CD8-positive, alpha-beta memory T cell (primary cell): ENCODE results near the gene LOXHD1. TPM values are rescaled to one million over a fixed set of nuclear protein-coding genes. Genes with fewer than 3 reads are reported as not detected.

Experiments
- CTCF ChIA-PET: fragments of 350-600 bp; sonication (Branson Sonifier 250); formaldehyde crosslinking; loops from one replicate; lab custom pipeline; 2021; ENCODE audit warnings: antibody characterized with exemption; lab: Charles Lee
- POLR2A ChIA-PET: fragments of 350-600 bp; sonication (Branson Sonifier 250); formaldehyde crosslinking; loops from one replicate; lab custom pipeline; 2021; ENCODE audit warnings: antibody characterized with exemption; lab: Charles Lee
- DNase-seq, 5 donors: peaks; one replicate each; pipeline versions ENCODE4 v3.0.0 to v3.0.0-alpha.2; 2020 to 2022; ENCODE audit warnings: mixed read lengths in 1 of 5
- H3K27ac ChIP-seq: one replicate; pipeline ENCODE4 v1.7.0; 2013; ENCODE audit warnings: low read depth, mild to moderate bottlenecking, low read length, moderate library complexity
- H3K27me3 ChIP-seq: 2 replicates; pipeline ENCODE4 v1.7.0; 2013; ENCODE audit warnings: low read length, mild to moderate bottlenecking; ENCODE audit not compliant: insufficient read depth, poor library complexity, severe bottlenecking
- H3K36me3 ChIP-seq: 2 replicates; pipeline ENCODE4 v1.7.0; 2013; ENCODE audit warnings: mild to moderate bottlenecking, low read length, moderate library complexity; ENCODE audit not compliant: insufficient read depth
- H3K4me1 ChIP-seq: 2 replicates; pipeline ENCODE4 v1.7.0; 2013; ENCODE audit warnings: mild to moderate bottlenecking, low read length, moderate library complexity; ENCODE audit not compliant: insufficient read depth
- H3K4me3 ChIP-seq: 2 replicates; pipeline ENCODE4 v1.7.0; 2013; ENCODE audit warnings: mild to moderate bottlenecking, low read length
- H3K9me3 ChIP-seq: 2 replicates; pipeline ENCODE4 v1.7.0; 2013; ENCODE audit warnings: mild to moderate bottlenecking, low read length
- H3K27ac Mint-ChIP-seq, 8 donors: one replicate each; pipeline ENCODE4 v1.8.0; 2020 to 2021; ENCODE audit warnings: mixed read lengths in 8 of 8, mild to moderate bottlenecking in 6 of 8, inconsistent platforms in 3 of 8, moderate library complexity in 3 of 8
- H3K27me3 Mint-ChIP-seq, 2 donors: one replicate each; pipeline ENCODE4 v1.8.0; 2020 to 2021; ENCODE audit warnings: mixed read lengths in 2 of 2, mild to moderate bottlenecking in 1 of 2, moderate library complexity in 1 of 2
- H3K36me3 Mint-ChIP-seq, 3 donors: one replicate each; pipeline ENCODE4 v1.8.0; 2020 to 2021; ENCODE audit warnings: mixed read lengths in 3 of 3, inconsistent platforms in 1 of 3, mild to moderate bottlenecking in 1 of 3
- H3K4me1 Mint-ChIP-seq, 3 donors: one replicate each; pipeline ENCODE4 v1.8.0; 2020 to 2021; ENCODE audit warnings: mixed read lengths in 3 of 3, inconsistent platforms in 1 of 3, mild to moderate bottlenecking in 1 of 3
- H3K4me3 Mint-ChIP-seq, 7 donors: one replicate each; pipeline ENCODE4 v1.8.0; 2020 to 2021; ENCODE audit warnings: mixed read lengths in 7 of 7, mild to moderate bottlenecking in 6 of 7, moderate library complexity in 4 of 7, inconsistent platforms in 2 of 7
- H3K9me3 Mint-ChIP-seq, 5 donors: one replicate each; pipeline ENCODE4 v1.8.0; 2020 to 2022; ENCODE audit warnings: mixed read lengths in 5 of 5, mild to moderate bottlenecking in 3 of 5, moderate library complexity in 2 of 5, inconsistent platforms in 1 of 5
- polyA plus RNA-seq: library from polyadenylated mRNA; unstranded; fragments of 300-500 nt; fragmentation: Illumina TruSeq; gene quantifications from one replicate; pipeline ENCODE4 v1.2.3, GENCODE V29; 2021
- total RNA-seq, 2 experiments: library from RNA; stranded (reverse); gene quantifications; one replicate each; pipeline ENCODE4 v1.2.3, GENCODE V29; 2021

The LOXHD1 gene
- total and polyA plus RNA-seq, 3 experiments from 2014 or later = not detected

- Mint-ChIP-seq H3K36me3 (no peaks in the 10 kb centered on the region), H3K9me3 (no peaks in the 10 kb centered on the region), H3K4me1 (peaks cover 6 to 11% (median 10%) of the 10 kb centered on the region in 3 donors), H3K27ac (no peak overlapping the region), H3K4me3 (no peak overlapping the region), H3K27me3 (peaks cover under 1 to 4% of the 10 kb centered on the region in 2 donors)
- no peaks in the 10 kb centered on the region for H3K27me3 ChIP-seq
- DNase-seq = no peak
- no peaks in the 10 kb centered on the region for H3K9me3 ChIP-seq
- H3K36me3 ChIP-seq = no peaks in the 10 kb centered on the region
- peaks cover 13% of the 10 kb centered on the region for H3K4me1 ChIP-seq
- ChIA-PET CTCF (no interaction called here), POLR2A (no interaction called here)
- no peak overlapping the region for H3K4me3 ChIP-seq
- no peak overlapping the region for H3K27ac ChIP-seq
These were observed 11.7 kb upstream of the LOXHD1 start for GRCh38 chr18:46668694-46669093.

GRCh38 chr18:46668135-46668534 lies 11.1 kb upstream of the LOXHD1 start:
- no peaks in the 10 kb centered on the region for H3K9me3 Mint-ChIP-seq
- no peak overlapping the region for H3K27ac Mint-ChIP-seq
- CTCF ChIA-PET = no interaction called here
- H3K36me3 Mint-ChIP-seq = no peaks in the 10 kb centered on the region
- Histone ChIP-seq H3K9me3 (no peaks in the 10 kb centered on the region), H3K27ac (no peak overlapping the region), H3K4me3 (no peak overlapping the region), H3K4me1 (peaks cover 13% of the 10 kb centered on the region), H3K36me3 (no peaks in the 10 kb centered on the region), H3K27me3 (no peaks in the 10 kb centered on the region)
- DNase-seq = no peak
- H3K4me1 Mint-ChIP-seq = peaks cover 6 to 11% (median 10%) of the 10 kb centered on the region in 3 donors
- POLR2A ChIA-PET = no interaction called here
- peaks cover 3 to 4% of the 10 kb centered on the region in 2 donors for H3K27me3 Mint-ChIP-seq
- no peak overlapping the region for H3K4me3 Mint-ChIP-seq

- H3K4me3 ChIP-seq = no peak overlapping the region
- no peaks in the 10 kb centered on the region for H3K36me3 Mint-ChIP-seq
- no peaks in the 10 kb centered on the region for H3K27me3 ChIP-seq
- H3K9me3 Mint-ChIP-seq = no peaks in the 10 kb centered on the region
- H3K27me3 Mint-ChIP-seq = peaks cover 2 to 7% of the 10 kb centered on the region in 2 donors
- no peak overlapping the region for H3K4me3 Mint-ChIP-seq
- no peak overlapping the region for H3K27ac ChIP-seq
- H3K4me1 Mint-ChIP-seq = no peaks in the 10 kb centered on the region
- no peaks in the 10 kb centered on the region for H3K9me3 ChIP-seq
- ChIA-PET POLR2A (no interaction called here), CTCF (interaction anchor here (9.4 kb wide), 1 partner anchor 490 kb away, joined by 88 read pairs; a partner anchor contains a TSS)
- no peaks in the 10 kb centered on the region for H3K36me3 ChIP-seq
- no peak for DNase-seq
- H3K27ac Mint-ChIP-seq = no peak overlapping the region
- H3K4me1 ChIP-seq = no peaks in the 10 kb centered on the region
These were observed 6.5 kb upstream of the LOXHD1 start for GRCh38 chr18:46663539-46663938.

- POLR2A ChIA-PET = no interaction called here
- H3K27ac Mint-ChIP-seq = no peak overlapping the region
These were observed 4.1 kb upstream of the LOXHD1 start for GRCh38 chr18:46660957-46661749.

GRCh38 chr18:46659484-46659883 lies 2.5 kb upstream of the LOXHD1 start:
- CTCF ChIA-PET = interaction anchor here (1.2 to 9.4 kb wide), 5 partner anchors 379 to 522 kb away, joined by 4 to 88 read pairs (median 28); a partner anchor contains a TSS

More at GRCh38 chr18:46660957-46661749, 4.1 kb upstream of the LOXHD1 start:
- no peak overlapping the region for H3K4me3 Mint-ChIP-seq
- Histone ChIP-seq H3K36me3 (no peaks in the 10 kb centered on the region), H3K4me3 (no peak overlapping the region), H3K9me3 (no peaks in the 10 kb centered on the region), H3K27ac (no peak overlapping the region), H3K27me3 (no peaks in the 10 kb centered on the region), H3K4me1 (peaks cover 4% of the 10 kb centered on the region)
- DNase-seq = no peak
- no peaks in the 10 kb centered on the region for H3K36me3 Mint-ChIP-seq
- no peaks in the 10 kb centered on the region for H3K4me1 Mint-ChIP-seq
- no peaks in the 10 kb centered on the region for H3K9me3 Mint-ChIP-seq
- H3K27me3 Mint-ChIP-seq = peaks cover 2 to 7% of the 10 kb centered on the region in 2 donors
- CTCF ChIA-PET = interaction anchor here (1.1 to 9.4 kb wide), 6 partner anchors 10 to 517 kb away, joined by 3 to 88 read pairs (median 4); a partner anchor contains a TSS

GRCh38 chr18:46656326-46657114 lies 500 bp downstream of the LOXHD1 start:
- H3K36me3 Mint-ChIP-seq = no peaks in the 10 kb centered on the region
- no peak overlapping the region for H3K4me3 Mint-ChIP-seq
- CTCF ChIA-PET = interaction anchor here (0.8 to 9.4 kb wide), 8 partner anchors 8 to 509 kb away, joined by 3 to 88 read pairs (median 6); a partner anchor contains a TSS
- H3K36me3 ChIP-seq = no peaks in the 10 kb centered on the region
- H3K4me3 ChIP-seq = no peak overlapping the region
- H3K27me3 Mint-ChIP-seq = peaks cover 0 to 4% of the 10 kb centered on the region in 2 donors
- POLR2A ChIA-PET = no interaction called here
- no peaks in the 10 kb centered on the region for H3K9me3 Mint-ChIP-seq
- H3K4me1 ChIP-seq = peaks cover 4% of the 10 kb centered on the region
- H3K27ac ChIP-seq = no peak overlapping the region
- no peaks in the 10 kb centered on the region for H3K27me3 ChIP-seq
- H3K4me1 Mint-ChIP-seq = no peaks in the 10 kb centered on the region
- H3K27ac Mint-ChIP-seq = no peak overlapping the region
- DNase-seq = no peak
- H3K9me3 ChIP-seq = no peaks in the 10 kb centered on the region

More at GRCh38 chr18:46659484-46659883, 2.5 kb upstream of the LOXHD1 start:
- Histone ChIP-seq H3K4me1 (peaks cover 4% of the 10 kb centered on the region), H3K27ac (no peak overlapping the region), H3K27me3 (no peaks in the 10 kb centered on the region), H3K9me3 (no peaks in the 10 kb centered on the region), H3K36me3 (no peaks in the 10 kb centered on the region), H3K4me3 (no peak overlapping the region)
- Mint-ChIP-seq H3K4me3 (no peak overlapping the region), H3K27me3 (peaks cover 0 to 7% of the 10 kb centered on the region in 2 donors), H3K9me3 (no peaks in the 10 kb centered on the region), H3K36me3 (no peaks in the 10 kb centered on the region), H3K4me1 (no peaks in the 10 kb centered on the region), H3K27ac (peak overlapping the region in 1 of 8 donors; percentile 5)
- no peak for DNase-seq
- POLR2A ChIA-PET = no interaction called here

- Mint-ChIP-seq H3K36me3 (no peaks in the 10 kb centered on the region), H3K9me3 (no peaks in the 10 kb centered on the region), H3K27me3 (no peaks in the 10 kb centered on the region), H3K4me1 (no peaks in the 10 kb centered on the region), H3K27ac (no peak overlapping the region), H3K4me3 (no peak overlapping the region)
- Histone ChIP-seq H3K4me3 (no peak overlapping the region), H3K9me3 (no peaks in the 10 kb centered on the region), H3K36me3 (no peaks in the 10 kb centered on the region), H3K4me1 (no peaks in the 10 kb centered on the region), H3K27ac (no peak overlapping the region), H3K27me3 (no peaks in the 10 kb centered on the region)
- POLR2A ChIA-PET = no interaction called here
- no peak for DNase-seq
- CTCF ChIA-PET = no interaction called here
These were observed 4.6 kb downstream of the LOXHD1 start for GRCh38 chr18:46652372-46652771.

- no peaks in the 10 kb centered on the region for H3K9me3 Mint-ChIP-seq
- Histone ChIP-seq H3K36me3 (no peaks in the 10 kb centered on the region), H3K27ac (no peak overlapping the region), H3K4me1 (no peaks in the 10 kb centered on the region), H3K9me3 (no peaks in the 10 kb centered on the region), H3K4me3 (no peak overlapping the region), H3K27me3 (no peaks in the 10 kb centered on the region)
- ChIA-PET POLR2A (no interaction called here), CTCF (interaction anchor here (0.7 to 4.8 kb wide), 4 partner anchors 7 to 507 kb away, joined by 3 to 22 read pairs (median 4); partner anchors contain the start of gene LOXHD1)
- no peaks in the 10 kb centered on the region for H3K36me3 Mint-ChIP-seq
- H3K27me3 Mint-ChIP-seq = peaks cover 0 to 4% of the 10 kb centered on the region in 2 donors
- no peak overlapping the region for H3K4me3 Mint-ChIP-seq
- H3K4me1 Mint-ChIP-seq = no peaks in the 10 kb centered on the region
- H3K27ac Mint-ChIP-seq = no peak overlapping the region
- DNase-seq = no peak
These were observed 6.3 kb downstream of the LOXHD1 start for GRCh38 chr18:46650681-46651080.
